Testis (tissue), 2 donors: ENCODE results near the gene PTGER1.
A peak's percentile ranks its signal among the peaks of the same experiment; 100 is the strongest.

Experiments used
- POLR2A ChIP-seq: fragments of 450-650 bp; IDR thresholded peaks from one replicate; pipeline ENCODE4 v1.6.1; 2017; ENCODE audit warnings: antibody characterized with exemption, mild to moderate bottlenecking, moderate library complexity
- TF ChIP-seq, protein P1 (sequence below), 3 experiments: fragments of 450-650 bp in 2 of 3; fragments of 200-600 bp in 1 of 3; sonication (generic) in 1 of 3; IDR thresholded peaks; one replicate each; pipeline ENCODE4 v1.5.1; 2016 to 2019; ENCODE audit warnings: antibody characterized with exemption in 3 of 3, mild to moderate bottlenecking in 2 of 3, moderate library complexity in 1 of 3

DNA sequence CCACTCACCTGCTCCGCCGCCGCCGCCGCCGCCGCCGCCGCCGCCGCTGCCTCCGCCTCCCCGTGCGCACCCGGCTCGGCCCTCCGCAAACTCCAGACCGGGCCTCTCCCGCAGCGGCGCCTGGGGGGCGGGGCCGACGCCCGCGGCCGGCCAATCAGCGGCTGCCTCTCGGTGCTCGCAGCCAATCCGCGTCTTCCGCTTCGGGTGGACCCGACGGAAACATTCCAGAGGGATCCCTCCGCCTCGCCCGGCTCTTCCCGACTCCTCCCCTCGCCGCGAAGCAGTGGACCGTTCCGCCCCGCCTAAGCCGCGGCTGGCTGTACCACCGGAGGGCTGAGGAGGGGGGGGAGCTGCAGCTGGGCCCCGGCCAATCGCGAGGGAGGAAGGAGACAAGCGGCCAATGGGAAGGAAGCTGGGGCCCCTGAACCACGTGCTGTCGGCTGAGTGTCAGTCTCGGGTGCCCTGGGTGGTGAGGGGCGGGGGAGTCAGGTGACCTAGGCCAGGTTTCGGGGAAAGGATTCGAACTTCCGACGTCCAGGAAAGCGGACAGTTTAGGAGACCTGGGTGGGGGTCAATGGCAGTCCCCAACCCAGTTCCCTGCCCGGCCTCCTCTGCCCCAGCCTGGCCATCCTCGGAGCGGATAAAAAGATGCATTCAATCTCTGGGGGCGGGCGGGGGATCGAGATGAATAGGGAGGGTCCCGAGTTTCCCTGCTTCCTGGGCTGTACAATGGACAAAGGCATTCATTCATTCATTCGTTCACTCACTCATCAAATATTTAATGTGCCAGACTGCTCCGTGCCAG, 21.1 kb upstream of the PTGER1 start, which contains the start of gene GIPC1:
- TF ChIP-seq, protein P1, sequence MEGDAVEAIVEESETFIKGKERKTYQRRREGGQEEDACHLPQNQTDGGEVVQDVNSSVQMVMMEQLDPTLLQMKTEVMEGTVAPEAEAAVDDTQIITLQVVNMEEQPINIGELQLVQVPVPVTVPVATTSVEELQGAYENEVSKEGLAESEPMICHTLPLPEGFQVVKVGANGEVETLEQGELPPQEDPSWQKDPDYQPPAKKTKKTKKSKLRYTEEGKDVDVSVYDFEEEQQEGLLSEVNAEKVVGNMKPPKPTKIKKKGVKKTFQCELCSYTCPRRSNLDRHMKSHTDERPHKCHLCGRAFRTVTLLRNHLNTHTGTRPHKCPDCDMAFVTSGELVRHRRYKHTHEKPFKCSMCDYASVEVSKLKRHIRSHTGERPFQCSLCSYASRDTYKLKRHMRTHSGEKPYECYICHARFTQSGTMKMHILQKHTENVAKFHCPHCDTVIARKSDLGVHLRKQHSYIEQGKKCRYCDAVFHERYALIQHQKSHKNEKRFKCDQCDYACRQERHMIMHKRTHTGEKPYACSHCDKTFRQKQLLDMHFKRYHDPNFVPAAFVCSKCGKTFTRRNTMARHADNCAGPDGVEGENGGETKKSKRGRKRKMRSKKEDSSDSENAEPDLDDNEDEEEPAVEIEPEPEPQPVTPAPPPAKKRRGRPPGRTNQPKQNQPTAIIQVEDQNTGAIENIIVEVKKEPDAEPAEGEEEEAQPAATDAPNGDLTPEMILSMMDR (IDR thresholded peaks at IDR 0.05) = peak in 1 of 3 experiments; percentile 5
- no peak for TF ChIP-seq POLR2A
